HCT116 (cell line): Measurements from ENCODE around the gene FCMR. TPM values are rescaled to one million over a fixed set of nuclear protein-coding genes. Genes with fewer than 3 reads are reported as not detected.

Source experiments
- ATAC-seq: fragments of 200-7000 bp; cut with Tn5 transposase; 2 replicates; pipeline ENCODE4 v1.9.1; 2020; ENCODE audit warnings: mild to moderate bottlenecking, moderate library complexity
- BruUV-seq: library from RNA; stranded (reverse); fragments of 400-500 nt; replicated peaks from 2 replicates; lab custom pipeline; 2021; lab: Mats Ljungman, UMichigan
- CTCF ChIA-PET: fragments of 300-600 bp; sonication (Branson Sonifier 250); formaldehyde crosslinking; loops from one replicate; lab custom pipeline; 2021; ENCODE audit warnings: antibody characterized with exemption; lab: Charles Lee
- POLR2A ChIA-PET: fragments of 300-600, 350-600 bp; sonication (Branson Sonifier 250); formaldehyde crosslinking; loops from one replicate; lab custom pipeline; 2021; ENCODE audit warnings: antibody characterized with exemption; lab: Charles Lee
- RAD21 ChIA-PET, 2 experiments: fragments of 300-600 bp; sonication (Branson Sonifier 250); formaldehyde crosslinking; loops; one replicate each; lab custom pipeline; 2023; ENCODE audit warnings: low total read pairs in 2 of 2; ENCODE audit not compliant: uncharacterized antibody in 2 of 2, unreplicated experiment in 2 of 2, low non-redundant PET in 1 of 2; lab: Charles Lee
- DNase-seq: peaks from one replicate; pipeline ENCODE4 v3.0.0-alpha.2; 2010; ENCODE audit warnings: low read depth, low spot score
- H2AFZ ChIP-seq: fragments of 200-600 bp; shearing (Covaris generic), sonication (generic); 2 replicates; pipeline ENCODE4 v1.6.1; 2017; ENCODE audit warnings: low read depth, mixed run types, mixed read lengths, antibody characterized with exemption, low read length; ENCODE audit not compliant: poor library complexity, severe bottlenecking
- H3K27ac ChIP-seq: 2 replicates; pipeline ENCODE4 v1.5.1; 2012; ENCODE audit warnings: low read depth, low read length
- H3K27me3 ChIP-seq: fragments of 200-600 bp; sonication (generic); 2 replicates; pipeline ENCODE4 v1.6.1; 2016; ENCODE audit warnings: mixed run types, low read length, mixed read lengths; ENCODE audit not compliant: insufficient read depth
- H3K36me3 ChIP-seq, 2 experiments: fragments of 200-500 bp in 1 of 2; fragments of 200-600 bp in 1 of 2; sonication (Bioruptor generic) in 1 of 2; sonication (generic) in 1 of 2; 2 replicates each; pipeline versions ENCODE4 v1.5.1 to v1.6.1; 2014 to 2016; ENCODE audit warnings: low read length in 2 of 2, inconsistent platforms in 1 of 2, mixed read lengths in 1 of 2, mixed run types in 1 of 2; ENCODE audit not compliant: insufficient read depth in 2 of 2, control insufficient read depth in 1 of 2
- H3K4me1 ChIP-seq, 2 experiments: fragments of 200-600 bp in 1 of 2; sonication (generic) in 1 of 2; 2 replicates each; pipeline versions ENCODE4 v1.5.1 to v1.6.1; 2012 to 2017; ENCODE audit warnings: low read length in 2 of 2, inconsistent platforms in 1 of 2, mild to moderate bottlenecking in 1 of 2, mixed read lengths in 1 of 2, mixed run types in 1 of 2, moderate library complexity in 1 of 2; ENCODE audit not compliant: insufficient read depth in 2 of 2, control insufficient read depth in 1 of 2
- H3K4me2 ChIP-seq: fragments of 200-600 bp; sonication (generic); 2 replicates; pipeline ENCODE4 v1.6.1; 2017; ENCODE audit warnings: mixed run types, low read length, mixed read lengths
- H3K4me3 ChIP-seq, 2 experiments: fragments of 200-600 bp in 1 of 2; sonication (generic) in 1 of 2; replicated peaks in 1 of 2; 2 replicates each; pipeline ENCODE4 v1.5.1; 2011 to 2016; ENCODE audit warnings: low read length in 2 of 2, control low read depth in 1 of 2, low read depth in 1 of 2, mild to moderate bottlenecking in 1 of 2, mixed read lengths in 1 of 2, mixed run types in 1 of 2
- H3K79me2 ChIP-seq: fragments of 200-600 bp; sonication (generic); 2 replicates; pipeline ENCODE4 v1.6.1; 2017; ENCODE audit warnings: mild to moderate bottlenecking, mixed run types, low read length, moderate library complexity, mixed read lengths; ENCODE audit not compliant: insufficient read depth
- H3K9ac ChIP-seq: fragments of 200-600 bp; sonication (generic); 2 replicates; pipeline ENCODE4 v1.6.1; 2016; ENCODE audit warnings: low read length, mixed read lengths
- H3K9me2 ChIP-seq: fragments of 200-600 bp; sonication (generic), shearing (Covaris generic); 2 replicates; pipeline ENCODE4 v1.6.1; 2017; ENCODE audit warnings: mixed run types, mild to moderate bottlenecking, moderate library complexity; ENCODE audit not compliant: insufficient read depth
- H3K9me3 ChIP-seq, 2 experiments: fragments of 200-500 bp in 1 of 2; fragments of 200-600 bp in 1 of 2; sonication (Bioruptor generic) in 1 of 2; sonication (generic) in 1 of 2; 2 replicates each; pipeline ENCODE4 v1.6.1; 2014 to 2017; ENCODE audit warnings: low read length in 2 of 2, mixed read lengths in 2 of 2, inconsistent platforms in 1 of 2, low read depth in 1 of 2, mild to moderate bottlenecking in 1 of 2, mixed run types in 1 of 2, moderate library complexity in 1 of 2; ENCODE audit not compliant: control insufficient read depth in 1 of 2, insufficient read depth in 1 of 2
- H4K20me1 ChIP-seq: fragments of 200-600 bp; sonication (generic), shearing (Covaris generic); 2 replicates; pipeline ENCODE4 v1.6.1; 2017; ENCODE audit warnings: mixed run types, mild to moderate bottlenecking, moderate library complexity; ENCODE audit not compliant: insufficient read depth
- CBX3 ChIP-seq: IDR thresholded peaks from 2 replicates; pipeline ENCODE4 v1.6.1; 2012; ENCODE audit warnings: low read depth
- EGR1 ChIP-seq: IDR thresholded peaks from 2 replicates; pipeline ENCODE4 v1.6.1; 2012; ENCODE audit warnings: low read depth
- ELF1 ChIP-seq: IDR thresholded peaks from 2 replicates; pipeline ENCODE4 v1.6.1; 2012; ENCODE audit warnings: low read depth, borderline replicate concordance
- FOSL1 ChIP-seq: IDR thresholded peaks from 2 replicates; pipeline ENCODE4 v1.6.1; 2012; ENCODE audit warnings: low read depth
- JUND ChIP-seq: IDR thresholded peaks from 2 replicates; pipeline ENCODE4 v1.6.1; 2012
- POLR2A ChIP-seq: IDR thresholded peaks from 2 replicates; pipeline ENCODE4 v1.7.0; 2011; ENCODE audit warnings: borderline replicate concordance; ENCODE audit not compliant: insufficient read depth, insufficient read length; ENCODE audit errors: extremely low read depth
- POLR2AphosphoS5 ChIP-seq: IDR thresholded peaks from 2 replicates; pipeline ENCODE4 v1.6.1; 2011; ENCODE audit warnings: mild to moderate bottlenecking, low read depth, low read length, moderate library complexity
- SIN3A ChIP-seq: IDR thresholded peaks from 2 replicates; pipeline ENCODE4 v1.6.1; 2012; ENCODE audit warnings: low read depth
- SP1 ChIP-seq: IDR thresholded peaks from 2 replicates; pipeline ENCODE4 v1.6.1; 2012; ENCODE audit warnings: low read depth
- SRF ChIP-seq: IDR thresholded peaks from 2 replicates; pipeline ENCODE4 v1.6.1; 2012; ENCODE audit warnings: low read depth
- ZFX ChIP-seq: fragments of 450-650 bp; IDR thresholded peaks from 2 replicates; pipeline ENCODE4 v1.6.1; 2017
- intact Hi-C: fragments of 100-400 bp; cut with micrococcal nuclease; formaldehyde crosslinking; loops from 2 replicates; pipeline ENCODE4 v1.10.0; 2022
- total RNA-seq: library from RNA; stranded (reverse); gene quantifications from one replicate; pipeline ENCODE4 v1.2.1, GENCODE V29; 2021; ENCODE audit not compliant: unreplicated experiment
- TF ChIP-seq, protein P1 (sequence below): IDR thresholded peaks from 2 replicates; pipeline ENCODE4 v1.6.1; 2012
- TF ChIP-seq, protein P2 (sequence below): IDR thresholded peaks from 2 replicates; pipeline ENCODE4 v1.6.1; 2012; ENCODE audit warnings: low read depth
- TF ChIP-seq, protein P3 (sequence below): IDR thresholded peaks from 2 replicates; pipeline ENCODE4 v1.6.1; 2011; ENCODE audit warnings: mild to moderate bottlenecking, low read length, moderate library complexity; ENCODE audit not compliant: insufficient replicate concordance; ENCODE audit errors: extremely low read depth

Gene FCMR
- total RNA-seq, 1 experiment from 2014 or later: 0.61 TPM

DNA sequence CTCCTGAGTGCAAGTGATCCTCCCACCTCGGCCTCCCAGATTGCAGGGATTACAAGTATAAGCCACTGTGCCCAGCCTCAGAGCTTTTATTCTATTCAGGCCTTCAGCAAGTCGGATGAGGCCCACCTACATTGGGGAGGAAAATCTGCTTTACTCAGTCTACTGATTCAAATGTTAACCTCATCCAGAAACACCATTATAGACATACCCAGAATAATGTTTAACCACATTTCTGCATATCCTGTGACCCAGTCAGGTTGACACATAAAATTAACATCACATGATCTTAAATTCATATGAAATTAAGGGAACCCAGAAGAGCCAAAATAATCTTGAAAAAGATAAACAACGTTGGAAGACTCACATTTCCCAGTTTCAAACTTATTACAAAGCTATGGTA lies 41.4 kb downstream of the FCMR start:
- no peak for DNase-seq
- Histone ChIP-seq H2AFZ (no peak overlapping the region), H3K79me2 (no peaks in the 10 kb centered on the region), H3K4me3 (no peak overlapping the region), H3K9me2 (no peaks in the 10 kb centered on the region), H4K20me1 (no peaks in the 10 kb centered on the region), H3K36me3 (no peaks in the 10 kb centered on the region), H3K4me2 (no peak overlapping the region), H3K9me3 (peaks cover 9 to 16% of the 10 kb centered on the region in 2 experiments; a peak in 2 of 4 replicates), H3K27me3 (no peaks in the 10 kb centered on the region), H3K27ac (no peak overlapping the region), H3K9ac (no peak overlapping the region), H3K4me1 (no peaks in the 10 kb centered on the region)
- intact Hi-C loops: no loop called here
- POLR2A ChIA-PET: no interaction called here
- no peak for TF ChIP-seq ZFX
- no peak for TF ChIP-seq CBX3
- no peak for TF ChIP-seq SP1
- TF ChIP-seq SRF: no peak
- TF ChIP-seq SIN3A: no peak
- TF ChIP-seq, protein P1, sequence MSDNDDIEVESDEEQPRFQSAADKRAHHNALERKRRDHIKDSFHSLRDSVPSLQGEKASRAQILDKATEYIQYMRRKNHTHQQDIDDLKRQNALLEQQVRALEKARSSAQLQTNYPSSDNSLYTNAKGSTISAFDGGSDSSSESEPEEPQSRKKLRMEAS: no peak
- no peak for ATAC-seq
- no TSS peak for BruUV-seq
- CTCF ChIA-PET: no interaction called here
- RAD21 ChIA-PET: no interaction called here

DNA sequence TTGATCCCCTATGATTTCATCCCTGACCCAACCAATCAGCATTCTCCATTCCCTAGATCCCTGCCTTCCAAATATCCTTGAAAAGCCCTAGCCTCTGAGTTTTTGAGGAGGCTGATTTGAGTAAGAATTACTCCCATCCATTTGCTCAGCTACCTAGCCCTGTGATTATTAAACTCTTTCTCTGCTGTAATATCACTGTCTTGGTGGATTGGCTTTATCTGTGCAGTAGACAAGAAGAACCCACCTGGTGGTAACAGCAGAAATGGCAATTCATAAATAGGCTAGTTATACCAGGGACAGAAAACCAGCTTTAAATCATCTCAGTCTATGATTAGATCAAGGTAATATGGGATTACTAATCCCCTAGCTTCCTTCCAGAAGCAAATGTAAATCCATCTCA lies 43.3 kb downstream of the FCMR start:
- ChIA-PET CTCF (no interaction called here), POLR2A (no interaction called here), RAD21 (no interaction called here)
- Histone ChIP-seq H3K36me3 (no peaks in the 10 kb centered on the region), H3K79me2 (no peaks in the 10 kb centered on the region), H3K4me2 (no peak overlapping the region), H3K9me3 (peaks cover 9 to 16% of the 10 kb centered on the region in 2 experiments; a peak in 2 of 4 replicates), H3K4me1 (no peaks in the 10 kb centered on the region), H3K9me2 (no peaks in the 10 kb centered on the region), H4K20me1 (no peaks in the 10 kb centered on the region), H3K9ac (no peak overlapping the region), H3K27me3 (no peaks in the 10 kb centered on the region), H2AFZ (no peak overlapping the region), H3K27ac (no peak overlapping the region), H3K4me3 (no peak overlapping the region)
- intact Hi-C loops: no loop called here
- ATAC-seq (peak; percentile 64), DNase-seq (peak; percentile 24)
- BruUV-seq: no TSS peak
- no peak for TF ChIP-seq ELF1
- no peak for TF ChIP-seq POLR2AphosphoS5
- peak; percentile 99 for TF ChIP-seq CBX3
- TF ChIP-seq SRF: no peak
- no peak for TF ChIP-seq SIN3A
- TF ChIP-seq, protein P2, sequence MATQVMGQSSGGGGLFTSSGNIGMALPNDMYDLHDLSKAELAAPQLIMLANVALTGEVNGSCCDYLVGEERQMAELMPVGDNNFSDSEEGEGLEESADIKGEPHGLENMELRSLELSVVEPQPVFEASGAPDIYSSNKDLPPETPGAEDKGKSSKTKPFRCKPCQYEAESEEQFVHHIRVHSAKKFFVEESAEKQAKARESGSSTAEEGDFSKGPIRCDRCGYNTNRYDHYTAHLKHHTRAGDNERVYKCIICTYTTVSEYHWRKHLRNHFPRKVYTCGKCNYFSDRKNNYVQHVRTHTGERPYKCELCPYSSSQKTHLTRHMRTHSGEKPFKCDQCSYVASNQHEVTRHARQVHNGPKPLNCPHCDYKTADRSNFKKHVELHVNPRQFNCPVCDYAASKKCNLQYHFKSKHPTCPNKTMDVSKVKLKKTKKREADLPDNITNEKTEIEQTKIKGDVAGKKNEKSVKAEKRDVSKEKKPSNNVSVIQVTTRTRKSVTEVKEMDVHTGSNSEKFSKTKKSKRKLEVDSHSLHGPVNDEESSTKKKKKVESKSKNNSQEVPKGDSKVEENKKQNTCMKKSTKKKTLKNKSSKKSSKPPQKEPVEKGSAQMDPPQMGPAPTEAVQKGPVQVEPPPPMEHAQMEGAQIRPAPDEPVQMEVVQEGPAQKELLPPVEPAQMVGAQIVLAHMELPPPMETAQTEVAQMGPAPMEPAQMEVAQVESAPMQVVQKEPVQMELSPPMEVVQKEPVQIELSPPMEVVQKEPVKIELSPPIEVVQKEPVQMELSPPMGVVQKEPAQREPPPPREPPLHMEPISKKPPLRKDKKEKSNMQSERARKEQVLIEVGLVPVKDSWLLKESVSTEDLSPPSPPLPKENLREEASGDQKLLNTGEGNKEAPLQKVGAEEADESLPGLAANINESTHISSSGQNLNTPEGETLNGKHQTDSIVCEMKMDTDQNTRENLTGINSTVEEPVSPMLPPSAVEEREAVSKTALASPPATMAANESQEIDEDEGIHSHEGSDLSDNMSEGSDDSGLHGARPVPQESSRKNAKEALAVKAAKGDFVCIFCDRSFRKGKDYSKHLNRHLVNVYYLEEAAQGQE: no peak
- no peak for TF ChIP-seq JUND
- no peak for TF ChIP-seq EGR1
- TF ChIP-seq FOSL1: no peak
- TF ChIP-seq, protein P1: no peak
- TF ChIP-seq POLR2A: no peak
- TF ChIP-seq, protein P3, sequence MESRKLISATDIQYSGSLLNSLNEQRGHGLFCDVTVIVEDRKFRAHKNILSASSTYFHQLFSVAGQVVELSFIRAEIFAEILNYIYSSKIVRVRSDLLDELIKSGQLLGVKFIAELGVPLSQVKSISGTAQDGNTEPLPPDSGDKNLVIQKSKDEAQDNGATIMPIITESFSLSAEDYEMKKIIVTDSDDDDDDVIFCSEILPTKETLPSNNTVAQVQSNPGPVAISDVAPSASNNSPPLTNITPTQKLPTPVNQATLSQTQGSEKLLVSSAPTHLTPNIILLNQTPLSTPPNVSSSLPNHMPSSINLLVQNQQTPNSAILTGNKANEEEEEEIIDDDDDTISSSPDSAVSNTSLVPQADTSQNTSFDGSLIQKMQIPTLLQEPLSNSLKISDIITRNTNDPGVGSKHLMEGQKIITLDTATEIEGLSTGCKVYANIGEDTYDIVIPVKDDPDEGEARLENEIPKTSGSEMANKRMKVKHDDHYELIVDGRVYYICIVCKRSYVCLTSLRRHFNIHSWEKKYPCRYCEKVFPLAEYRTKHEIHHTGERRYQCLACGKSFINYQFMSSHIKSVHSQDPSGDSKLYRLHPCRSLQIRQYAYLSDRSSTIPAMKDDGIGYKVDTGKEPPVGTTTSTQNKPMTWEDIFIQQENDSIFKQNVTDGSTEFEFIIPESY: no peak
